Loucy (cell line): Measurements from ENCODE around the gene TLN1.

Experiments used
- CTCF ChIP-seq: fragments of 200-600 bp; sonication (generic); conservative IDR thresholded peaks from 2 replicates; pipeline ENCODE4 v1.5.1; 2014; ENCODE audit warnings: mild to moderate bottlenecking, antibody characterized with exemption, low read length
- EZH2phosphoT487 ChIP-seq: fragments of 200-600 bp; IDR thresholded peaks from 2 replicates; pipeline ENCODE4 v1.6.1; 2018; ENCODE audit warnings: antibody characterized with exemption, mild to moderate bottlenecking, moderate library complexity, borderline replicate concordance

- TF ChIP-seq CTCF (no peak), EZH2phosphoT487 (no peak)
Measured at GRCh38 chr9:35649431-35650340, 82.3 kb downstream of the TLN1 start.
